Transverse colon (tissue), 4 donors: ENCODE results near the gene HINT1.
A peak's percentile ranks its signal among the peaks of the same experiment; 100 is the strongest.

Source experiments
- CTCF ChIP-seq, 5 experiments: fragments of 200-600 bp in 3 of 5; fragments of 450-650 bp in 2 of 5; sonication (generic) in 3 of 5; IDR thresholded peaks; 1 replicate in 2 of 5; 2 replicates in 3 of 5; pipeline ENCODE4 v1.5.1; 2016 to 2017; ENCODE audit warnings: antibody characterized with exemption in 5 of 5, inconsistent platforms in 3 of 5, mild to moderate bottlenecking in 2 of 5, moderate library complexity in 1 of 5
- EP300 ChIP-seq: sonication (generic); formaldehyde crosslinking; IDR thresholded peaks from one replicate; pipeline ENCODE4 v1.6.1; 2017; ENCODE audit warnings: antibody characterized with exemption, low read depth
- POLR2A ChIP-seq: fragments of 450-650 bp; IDR thresholded peaks from one replicate; pipeline ENCODE4 v1.6.1; 2016; ENCODE audit warnings: antibody characterized with exemption, mild to moderate bottlenecking, moderate library complexity
- POLR2AphosphoS5 ChIP-seq, 3 donors: sonication (generic); formaldehyde crosslinking; IDR thresholded peaks; one replicate each; pipeline ENCODE4 v1.6.1; 2016; ENCODE audit warnings: antibody characterized with exemption in 3 of 3

- TF ChIP-seq CTCF (IDR thresholded peaks at IDR 0.05) (peak in 1 of 5 experiments; percentile 22), POLR2AphosphoS5 (IDR thresholded peaks at IDR 0.05) (no peak), EP300 (no peak), POLR2A (no peak)
These were observed 1.6 kb downstream of the HINT1 start for GRCh38 chr5:131163276-131164119.
